Measurements from ENCODE around the gene PIK3CA. TPM values are rescaled to one million over a fixed set of nuclear protein-coding genes. Genes with fewer than 3 reads are reported as not detected.
A peak's percentile ranks its signal among the peaks of the same experiment; 100 is the strongest.

PIK3CA gene
- total RNA-seq: 10 to 100 TPM; 11.4 to 52.4 (median 28.0) TPM
- polyA plus RNA-seq: 10 to 100 TPM in 1 of 3 donors, 1 to 10 TPM in 2; 4.1 to 32.2 (median 4.7) TPM
- long read RNA-seq, donor 1, full-length matches to known transcripts: 5 of 5 reads
- long read RNA-seq, donor 1, partial matches to known transcripts: 0 of 5 reads
- long read RNA-seq, donor 1, other reads (novel, unspliced or antisense): 0 of 5 reads
- long read RNA-seq, donor 2, full-length matches to known transcripts: 3 of 31 reads
- long read RNA-seq, donor 2, partial matches to known transcripts: 28 of 31 reads
- long read RNA-seq, donor 2, other reads (novel, unspliced or antisense): 0 of 31 reads
- long read RNA-seq, donor 3, full-length matches to known transcripts: 5 of 5 reads
- long read RNA-seq, donor 3, partial matches to known transcripts: 0 of 5 reads
- long read RNA-seq, donor 3, other reads (novel, unspliced or antisense): 0 of 5 reads
- long read RNA-seq, donor 4, partial matches to known transcripts: 1 of 3 reads
- long read RNA-seq, donor 4, other reads (novel, unspliced or antisense): 2 of 3 reads
- long read RNA-seq, donor 5, full-length matches to known transcripts: 25 of 27 reads
- long read RNA-seq, donor 5, partial matches to known transcripts: 1 of 27 reads
- long read RNA-seq, donor 5, other reads (novel, unspliced or antisense): 1 of 27 reads
- long read RNA-seq, donor 6, partial matches to known transcripts: 1 of 2 reads
- long read RNA-seq, donor 6, other reads (novel, unspliced or antisense): 1 of 2 reads
- long read RNA-seq, donor 7, full-length matches to known transcripts: 2 of 2 reads
- long read RNA-seq, donor 7, partial matches to known transcripts: 0 of 2 reads
- long read RNA-seq, donor 7, other reads (novel, unspliced or antisense): 0 of 2 reads
- long read RNA-seq, donor 8, full-length matches to known transcripts: 6 of 6 reads
- long read RNA-seq, donor 8, partial matches to known transcripts: 0 of 6 reads
- long read RNA-seq, donor 8, other reads (novel, unspliced or antisense): 0 of 6 reads
- long read RNA-seq, donor 9, full-length matches to known transcripts: 5 of 5 reads
- long read RNA-seq, donor 9, partial matches to known transcripts: 0 of 5 reads
- long read RNA-seq, donor 9, other reads (novel, unspliced or antisense): 0 of 5 reads
- long read RNA-seq, donor 10, full-length matches to known transcripts: 2 of 2 reads
- long read RNA-seq, donor 10, partial matches to known transcripts: 0 of 2 reads
- long read RNA-seq, donor 10, other reads (novel, unspliced or antisense): 0 of 2 reads

- 0 to 1% (median 1%) methylated on average over 42 to 59 of the region's 67 CpGs for WGBS, 4 donors
- no peaks in the 10 kb centered on the region for H3K9me3 ChIP-seq (replicated peaks in 1 of 3)
- no peaks in the 10 kb centered on the region for H3K27me3 ChIP-seq
- intact Hi-C loops (cut with DNase I): loop anchor here (5.0 to 10.0 kb wide), 3 partner anchors 44 to 174 kb away; partner anchors contain the start of gene ZNF639 (in 1 of the 2)
- H3K36me3 ChIP-seq (replicated peaks in 1 of 2): no peaks in the 10 kb centered on the region
- peak within 1 kb of the TSS; percentile 79 to 99 (median 97) for H3K27ac ChIP-seq
- TF ChIP-seq POLR2A (IDR thresholded peaks at IDR 0.05) (peak; percentile 8 to 90), CTCF (IDR thresholded peaks at IDR 0.05) (no peak)
- peaks cover 0 to 33% of the 10 kb centered on the region in 2 donors for H3K4me1 ChIP-seq (replicated peaks in 1 of 2)
- DNase-seq: peak; percentile 95 to 99 (median 97)
- H3K4me3 ChIP-seq: peak within 1 kb of the TSS; percentile 92 to 98 (median 96)
These were observed at the start of gene PIK3CA for GRCh38 chr3:179147873-179148615. PIK3CA (plus strand) TSS chr3:179148357; CDS start chr3:179198826, 50,469 bp downstream.

- H3K36me3 ChIP-seq (replicated peaks in 1 of 2): no peaks in the 10 kb centered on the region
- no peaks in the 10 kb centered on the region for H3K27me3 ChIP-seq
- 44 to 58% (median 51%) methylated on average over 7 of the region's 7 CpGs for WGBS, 4 donors
- peak overlapping the region in 1 of 4 donors; percentile 33 for H3K4me3 ChIP-seq
- intact Hi-C loops (cut with DNase I): no loop called here
- no peak overlapping the region for H3K27ac ChIP-seq
- TF ChIP-seq CTCF (IDR thresholded peaks at IDR 0.05) (peak in 1 of 6 experiments; percentile 21), POLR2A (IDR thresholded peaks at IDR 0.05) (no peak)
- no peak for DNase-seq
- H3K4me1 ChIP-seq (replicated peaks in 1 of 2): peaks cover 0 to 5% of the 10 kb centered on the region in 2 donors
- H3K9me3 ChIP-seq (replicated peaks in 1 of 3): no peaks in the 10 kb centered on the region
These were observed 49.6 kb upstream of the PIK3CA start for GRCh38 chr3:179098388-179099077.

- Histone ChIP-seq H3K27me3 (no peaks in the 10 kb centered on the region), H3K27ac (no peak overlapping the region), H3K4me1 (replicated peaks in 1 of 2) (peaks cover 0 to 5% of the 10 kb centered on the region in 2 donors), H3K4me3 (no peak overlapping the region), H3K9me3 (replicated peaks in 1 of 3) (no peaks in the 10 kb centered on the region), H3K36me3 (replicated peaks in 1 of 2) (no peaks in the 10 kb centered on the region)
- intact Hi-C loops (cut with DNase I): no loop called here
- DNase-seq: peak; percentile 70 to 84 (median 79)
- TF ChIP-seq POLR2A (IDR thresholded peaks at IDR 0.05) (no peak), CTCF (IDR thresholded peaks at IDR 0.05) (no peak)
These were observed 47.5 kb upstream of the PIK3CA start for GRCh38 chr3:179100652-179101051.

Measured in adrenal gland (tissue), 19 donors.